ENCODE results near the gene APLP1. TPM values are rescaled to one million over a fixed set of nuclear protein-coding genes. Genes with fewer than 3 reads are reported as not detected.
"Not testable (repeated sequence)": the region's sequence is repeated elsewhere in the genome, so short reads cannot be mapped to it uniquely, and the experiment has no call there.

APLP1 gene
- total RNA-seq, 4 donors from 2014 or later: 4.6 to 14.6 (median 8.8) TPM

- DNase-seq (ENCODE audit: extremely low spot score): no peak
- Histone ChIP-seq H3K4me1 (peaks cover 0 to 29% (median 24%) of the 10 kb centered on the region in 4 donors), H3K27me3 (no peaks in the 10 kb centered on the region), H3K36me3 (no peaks in the 10 kb centered on the region), H3K27ac (replicated peaks in 1 of 4) (peak within 1 kb of the TSS; percentile 53 to 60 (median 57)), H3K4me3 (peak within 1 kb of the TSS; percentile 23 to 47 (median 36)), H3K9me3 (no peaks in the 10 kb centered on the region)
- 70% methylated on average over 9 of the region's 9 CpGs for WGBS
- intact Hi-C loops (cut with DNase I): no loop called here
- TF ChIP-seq POLR2A (IDR thresholded peaks at IDR 0.05; ENCODE audit: low read depth) (no peak), POLR2AphosphoS5 (IDR thresholded peaks at IDR 0.05) (peak in 1 of 2 donors; percentile 42)
Measured at GRCh38 chr19:35908010-35908441, 39.7 kb downstream of the APLP1 start, which contains the start of gene TYROBP. TYROBP (minus strand) TSS chr19:35908295; CDS start chr19:35908228, 67 bp downstream.

GRCh38 chr19:35908973-35909683 is 40.8 kb downstream of the APLP1 start:
- 65% methylated on average over 8 of the region's 10 CpGs for WGBS
- Histone ChIP-seq H3K27ac (replicated peaks in 1 of 4) (peak overlapping the region; percentile 49 to 63 (median 60)), H3K4me3 (no peak overlapping the region), H3K36me3 (no peaks in the 10 kb centered on the region), H3K4me1 (peaks cover 0 to 23% (median 20%) of the 10 kb centered on the region in 4 donors), H3K9me3 (no peaks in the 10 kb centered on the region), H3K27me3 (no peaks in the 10 kb centered on the region)
- TF ChIP-seq CTCF (IDR thresholded peaks at IDR 0.05) (no peak), POLR2A (IDR thresholded peaks at IDR 0.05; ENCODE audit: low read depth) (peak; percentile 6), POLR2AphosphoS5 (IDR thresholded peaks at IDR 0.05) (peak; percentile 9 to 53), EP300 (IDR thresholded peaks at IDR 0.05) (no peak)
- intact Hi-C loops (cut with DNase I): no loop called here
- peak; percentile 94 for DNase-seq (ENCODE audit: extremely low spot score)

GRCh38 chr19:35909684-35910035 is 41.3 kb downstream of the APLP1 start:
- Histone ChIP-seq H3K27ac (replicated peaks in 1 of 4) (peak overlapping the region; percentile 34 to 63 (median 54)), H3K4me1 (peaks cover 0 to 24% (median 20%) of the 10 kb centered on the region in 4 donors), H3K36me3 (no peaks in the 10 kb centered on the region), H3K27me3 (no peaks in the 10 kb centered on the region), H3K4me3 (no peak overlapping the region), H3K9me3 (no peaks in the 10 kb centered on the region)
- TF ChIP-seq POLR2A (IDR thresholded peaks at IDR 0.05; ENCODE audit: low read depth) (no peak), POLR2AphosphoS5 (IDR thresholded peaks at IDR 0.05) (no peak), CTCF (IDR thresholded peaks at IDR 0.05) (no peak), EP300 (IDR thresholded peaks at IDR 0.05) (no peak)
- intact Hi-C loops (cut with DNase I): no loop called here
- 61% methylated on average over 6 of the region's 6 CpGs for WGBS
- DNase-seq (ENCODE audit: extremely low spot score): no peak

GRCh38 chr19:35910355-35910754 is 42.0 kb downstream of the APLP1 start:
- H3K4me3 ChIP-seq; DNase-seq (ENCODE audit: extremely low spot score); H3K27me3 ChIP-seq; H3K27ac ChIP-seq (replicated peaks in 1 of 4); H3K36me3 ChIP-seq; intact Hi-C loops (cut with DNase I); H3K9me3 ChIP-seq: not testable (repeated sequence)
- WGBS: 93% methylated on average over 14 of the region's 14 CpGs
- peaks cover 0 to 24% (median 20%) of the 10 kb centered on the region in 4 donors for H3K4me1 ChIP-seq

- Histone ChIP-seq H3K27me3 (no peaks in the 10 kb centered on the region), H3K4me1 (peaks cover 0 to 20% (median 17%) of the 10 kb centered on the region in 4 donors), H3K36me3 (no peaks in the 10 kb centered on the region), H3K27ac (replicated peaks in 1 of 4) (no peak overlapping the region), H3K4me3 (no peak overlapping the region), H3K9me3 (no peaks in the 10 kb centered on the region)
- no peak for DNase-seq (ENCODE audit: extremely low spot score)
- WGBS: 51% methylated on average over 3 of the region's 3 CpGs
- intact Hi-C loops (cut with DNase I): no loop called here
- TF ChIP-seq CTCF (IDR thresholded peaks at IDR 0.05): no peak
- TF ChIP-seq EP300 (IDR thresholded peaks at IDR 0.05): no peak
- TF ChIP-seq POLR2AphosphoS5 (IDR thresholded peaks at IDR 0.05): no peak
- TF ChIP-seq POLR2A (IDR thresholded peaks at IDR 0.05; ENCODE audit: low read depth): no peak
Measured at GRCh38 chr19:35911173-35911572, 42.8 kb downstream of the APLP1 start.
